Muscle of arm (tissue), 14 donors: ENCODE measurements around the gene SPAM1. TPM values are rescaled to one million over a fixed set of nuclear protein-coding genes. Genes with fewer than 3 reads are reported as not detected.
A peak's percentile ranks its signal among the peaks of the same experiment; 100 is the strongest.
"Not testable (repeated sequence)": the region's sequence is repeated elsewhere in the genome, so short reads cannot be mapped to it uniquely, and the experiment has no call there.

ENCODE experiments used
- DNase-seq: peaks from one replicate; pipeline ENCODE4 v3.0.0-alpha.2; 2013
- long read RNA-seq, 11 donors: transcript quantifications; one replicate each; lab custom pipeline, GENCODE V29; 2026
- polyA plus RNA-seq, 12 donors: library from polyadenylated mRNA; unstranded; fragments of 120-200 nt; gene quantifications; one replicate each; pipeline ENCODE4 v1.2.1, GENCODE V29; 2013; ENCODE audit not compliant: insufficient read length in 12 of 12

The SPAM1 gene, protein sequence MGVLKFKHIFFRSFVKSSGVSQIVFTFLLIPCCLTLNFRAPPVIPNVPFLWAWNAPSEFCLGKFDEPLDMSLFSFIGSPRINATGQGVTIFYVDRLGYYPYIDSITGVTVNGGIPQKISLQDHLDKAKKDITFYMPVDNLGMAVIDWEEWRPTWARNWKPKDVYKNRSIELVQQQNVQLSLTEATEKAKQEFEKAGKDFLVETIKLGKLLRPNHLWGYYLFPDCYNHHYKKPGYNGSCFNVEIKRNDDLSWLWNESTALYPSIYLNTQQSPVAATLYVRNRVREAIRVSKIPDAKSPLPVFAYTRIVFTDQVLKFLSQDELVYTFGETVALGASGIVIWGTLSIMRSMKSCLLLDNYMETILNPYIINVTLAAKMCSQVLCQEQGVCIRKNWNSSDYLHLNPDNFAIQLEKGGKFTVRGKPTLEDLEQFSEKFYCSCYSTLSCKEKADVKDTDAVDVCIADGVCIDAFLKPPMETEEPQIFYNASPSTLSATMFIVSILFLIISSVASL
- not detected for polyA plus RNA-seq
- long read RNA-seq, donor 1: 0 reads
- long read RNA-seq, donor 2: 0 reads
- long read RNA-seq, donor 3: 0 reads
- long read RNA-seq, donor 4: 0 reads
- long read RNA-seq, donor 5: 0 reads
- long read RNA-seq, donor 6: 0 reads
- long read RNA-seq, donor 7: 0 reads
- long read RNA-seq, donor 8: 0 reads
- long read RNA-seq, donor 9: 0 reads
- long read RNA-seq, donor 10: 0 reads
- long read RNA-seq, donor 11: 0 reads

DNA sequence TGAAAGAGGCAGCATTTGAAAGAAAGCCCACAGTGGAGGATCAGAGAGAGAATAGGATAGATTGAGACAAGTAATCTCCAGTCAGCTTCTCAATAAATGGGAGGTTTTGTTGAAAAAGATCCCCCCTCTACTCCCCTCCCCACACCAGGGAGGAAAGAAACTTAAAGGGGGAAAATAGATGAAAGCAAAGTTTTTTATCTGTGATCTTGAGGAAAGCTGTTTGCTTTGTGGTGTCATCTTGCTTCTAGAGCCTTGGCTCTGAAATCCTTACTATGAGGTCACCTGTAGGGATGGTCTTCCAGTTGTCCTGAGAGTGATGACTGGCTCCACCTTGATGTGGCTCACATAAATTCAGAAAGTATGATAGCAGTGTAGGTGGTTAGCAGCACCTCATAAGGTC is at the start of gene SPAM1:
Gene SPAM1, plus strand, starts transcription at position 301 of the 400 bp plus-strand sequence. CDS start 28,330 bp downstream, outside the sequence.
- DNase-seq: no peak

DNA sequence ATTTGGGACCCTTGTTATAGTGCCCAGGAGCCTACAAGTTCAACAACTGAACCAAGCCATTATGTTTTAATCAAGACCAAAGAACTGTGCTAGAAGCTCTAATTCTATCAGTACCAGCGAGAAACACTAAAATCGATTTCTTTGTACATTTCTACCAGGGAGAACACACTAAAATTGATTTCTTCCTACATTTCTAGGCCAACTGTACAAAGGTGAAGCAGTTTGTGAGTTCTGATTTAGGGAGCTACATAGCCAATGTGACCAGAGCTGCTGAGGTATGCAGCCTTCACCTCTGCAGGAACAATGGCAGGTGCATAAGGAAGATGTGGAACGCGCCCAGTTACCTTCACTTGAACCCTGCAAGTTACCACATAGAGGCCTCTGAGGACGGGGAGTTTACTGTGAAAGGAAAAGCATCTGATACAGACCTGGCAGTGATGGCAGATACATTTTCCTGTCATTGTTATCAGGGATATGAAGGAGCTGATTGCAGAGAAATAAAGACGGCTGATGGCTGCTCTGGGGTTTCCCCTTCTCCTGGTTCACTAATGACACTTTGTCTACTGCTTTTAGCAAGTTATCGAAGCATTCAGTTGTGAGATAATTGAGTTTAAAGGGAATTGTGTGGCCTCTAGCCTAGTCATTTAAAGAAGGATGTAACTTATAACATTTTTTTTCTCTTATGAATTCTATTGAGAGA is 48.3 kb upstream of the SPAM1 start:
- no peak for DNase-seq

DNA sequence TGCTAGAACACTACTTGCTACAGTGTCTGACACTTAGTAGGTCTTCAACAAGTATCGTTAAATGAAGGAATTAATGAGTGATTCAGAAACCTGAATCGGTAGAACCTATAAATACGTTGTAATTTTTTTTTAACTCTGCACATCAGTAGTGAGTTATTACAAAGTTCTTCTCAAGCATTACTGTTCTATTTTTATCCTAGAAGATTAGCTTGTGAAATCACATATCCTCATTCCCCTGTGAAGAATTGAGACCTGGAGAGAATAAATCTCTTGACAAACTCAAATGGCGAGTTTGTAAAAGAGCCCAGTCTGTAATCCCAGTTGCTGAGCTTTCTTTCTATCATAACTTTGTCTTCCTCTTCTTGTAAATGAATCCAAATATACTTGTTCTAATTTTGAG is 45.4 kb upstream of the SPAM1 start:
- DNase-seq: no peak

DNA sequence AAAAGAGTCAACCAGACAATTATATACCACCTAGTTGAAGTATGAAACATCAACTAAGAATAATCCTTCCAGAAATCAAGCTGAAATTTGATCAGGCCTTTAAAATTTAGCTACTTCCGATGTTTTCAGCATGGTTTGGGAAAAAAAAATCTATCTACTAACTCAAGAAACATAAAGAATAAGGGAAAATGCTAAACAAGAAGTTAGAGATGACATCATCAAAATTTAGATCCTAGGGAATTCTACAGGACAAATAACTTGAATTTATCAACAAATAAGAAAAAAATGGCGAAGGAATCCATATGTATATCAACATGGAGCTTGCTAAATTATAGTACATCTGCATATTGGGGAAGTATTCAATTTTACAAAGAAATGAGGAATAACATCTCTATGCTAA is 43.7 kb upstream of the SPAM1 start:
- no peak for DNase-seq

DNA sequence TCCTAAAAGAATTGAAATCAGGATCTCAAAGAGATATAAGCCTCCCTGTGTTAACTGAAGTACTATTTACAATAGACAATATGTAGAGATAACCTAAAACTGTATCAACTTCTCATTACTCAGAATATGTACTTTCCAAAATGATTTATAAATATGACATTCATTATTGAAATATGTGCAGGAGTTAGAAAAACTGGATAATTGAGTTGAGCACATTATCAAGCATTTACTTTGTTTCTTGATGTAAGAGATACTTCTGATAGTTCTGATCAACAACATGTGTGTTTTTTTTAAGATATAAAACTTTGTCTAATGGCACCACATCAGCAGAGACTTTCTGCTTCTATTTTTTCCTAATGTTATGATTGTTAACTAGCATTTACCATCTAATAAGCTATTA is 41.9 kb upstream of the SPAM1 start:
- DNase-seq: no peak

DNA sequence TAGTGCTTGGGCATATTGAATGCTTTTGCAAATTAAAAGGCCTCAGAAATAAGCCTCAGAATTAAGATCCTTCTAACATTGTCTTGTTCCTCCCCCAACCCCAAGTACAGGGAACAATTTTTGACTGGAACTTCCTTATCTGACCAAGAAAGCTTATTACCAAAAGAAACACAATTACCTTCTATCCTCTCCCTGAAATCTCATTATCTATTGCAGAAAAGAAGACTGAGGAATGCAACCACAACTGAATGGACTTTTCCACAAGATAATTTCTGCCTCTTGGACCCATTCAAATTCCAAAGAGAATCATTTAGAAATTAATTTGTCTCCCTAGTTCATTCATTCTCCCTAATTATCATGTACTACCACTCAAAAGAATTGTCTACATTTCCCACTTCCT is 36.8 kb upstream of the SPAM1 start:
- no peak for DNase-seq

DNA sequence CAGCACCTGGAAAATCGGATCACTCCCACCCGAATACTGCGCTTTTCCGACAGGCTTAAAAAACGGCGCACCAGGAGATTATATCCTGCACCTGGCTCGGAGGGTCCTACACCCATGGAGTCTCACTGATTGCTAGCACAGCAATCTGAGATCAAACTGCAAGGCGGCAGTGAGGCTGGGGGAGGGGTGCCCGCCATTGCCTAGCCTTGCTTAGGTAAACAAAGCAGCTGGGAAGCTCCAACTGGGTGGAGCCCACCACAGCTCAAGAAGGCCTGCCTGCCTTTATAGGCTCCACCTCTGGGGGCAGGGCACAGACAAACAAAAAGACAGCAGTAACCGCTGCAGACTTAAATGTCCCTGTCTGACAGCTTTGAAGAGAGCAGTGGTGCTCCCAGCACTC is 30.3 kb upstream of the SPAM1 start:
- DNase-seq: not testable (repeated sequence)

DNA sequence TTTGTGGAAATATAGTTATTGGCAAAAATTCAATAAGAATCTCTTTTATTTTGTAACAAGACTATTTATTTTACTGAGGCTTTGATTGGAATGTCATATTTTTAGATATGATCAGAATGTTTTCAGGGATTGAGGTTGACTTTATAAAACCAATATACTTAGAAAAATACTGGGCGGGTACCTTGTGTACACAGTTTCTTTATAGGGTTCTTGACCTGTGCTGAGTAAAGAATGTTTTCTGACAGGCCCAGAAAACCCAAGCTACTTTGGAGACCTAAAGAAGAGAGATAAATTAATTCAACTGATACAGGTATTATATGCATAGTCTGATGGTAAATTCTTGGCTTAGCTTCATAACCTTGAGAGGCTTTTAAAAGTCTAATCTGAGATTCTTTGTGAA is 23.9 kb upstream of the SPAM1 start:
- DNase-seq: no peak

DNA sequence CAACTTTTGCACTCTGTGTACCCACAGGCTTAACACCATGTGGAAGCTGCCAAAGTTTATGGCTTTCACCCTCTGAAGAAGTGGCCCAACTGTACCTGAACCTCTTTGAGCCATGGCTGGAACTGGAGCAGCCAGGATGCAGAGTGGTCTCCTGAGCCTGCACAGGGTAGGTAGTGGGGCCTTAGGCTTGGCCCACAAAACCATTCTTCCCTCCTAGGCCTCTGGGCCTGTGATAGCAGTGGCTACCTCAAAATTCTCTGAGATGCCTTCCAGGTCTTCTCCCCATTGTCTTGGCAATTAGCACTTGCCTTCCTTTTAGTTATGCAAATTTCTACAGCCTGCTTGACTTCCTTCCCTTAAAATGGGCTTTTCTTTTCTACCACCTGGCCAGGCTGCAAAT is 19.3 kb upstream of the SPAM1 start:
- DNase-seq: no peak

DNA sequence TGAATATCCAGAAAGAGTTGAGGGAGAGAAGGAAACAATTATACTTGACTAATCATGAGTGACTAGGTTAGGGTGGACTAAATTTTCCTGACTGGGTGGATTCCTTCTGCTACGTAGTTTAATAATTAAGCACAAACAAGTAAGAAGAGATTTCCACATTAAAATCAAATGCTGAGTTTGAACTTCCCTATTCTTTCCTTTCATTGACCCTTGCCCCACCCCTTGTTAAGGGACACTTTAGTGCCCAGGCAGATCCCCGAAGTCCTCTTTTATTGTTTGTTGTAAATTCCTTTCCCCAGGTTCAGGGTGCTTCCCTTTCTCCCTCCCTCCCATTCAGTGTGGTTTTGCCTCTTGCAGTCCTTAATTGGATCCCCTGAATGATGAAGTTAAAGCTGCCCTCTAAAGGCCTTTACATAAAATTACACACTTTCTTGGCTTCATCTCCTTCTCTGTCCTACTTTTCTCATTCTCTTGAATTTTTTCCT is 8.8 kb upstream of the SPAM1 start:
- DNase-seq: peak; percentile 0

DNA sequence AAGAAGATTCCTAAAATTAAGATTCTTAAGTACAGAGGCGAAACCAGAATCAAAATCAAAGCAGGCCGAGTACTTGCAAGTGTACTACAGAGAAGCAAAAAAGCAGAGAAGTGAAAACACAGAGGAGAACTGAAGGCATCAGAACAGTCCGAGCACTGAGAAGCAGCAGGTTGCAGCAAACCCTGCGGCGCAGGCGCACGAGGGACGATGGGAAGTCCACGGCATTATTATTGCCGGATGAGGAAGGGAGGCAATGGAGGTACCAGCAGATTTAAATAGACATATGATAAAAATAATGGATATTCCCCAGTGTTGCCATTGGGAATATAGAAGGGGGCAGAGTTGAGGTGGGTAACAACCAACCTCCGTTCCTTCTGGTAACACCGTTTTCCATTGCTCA is 7.2 kb upstream of the SPAM1 start:
- no peak for DNase-seq

DNA sequence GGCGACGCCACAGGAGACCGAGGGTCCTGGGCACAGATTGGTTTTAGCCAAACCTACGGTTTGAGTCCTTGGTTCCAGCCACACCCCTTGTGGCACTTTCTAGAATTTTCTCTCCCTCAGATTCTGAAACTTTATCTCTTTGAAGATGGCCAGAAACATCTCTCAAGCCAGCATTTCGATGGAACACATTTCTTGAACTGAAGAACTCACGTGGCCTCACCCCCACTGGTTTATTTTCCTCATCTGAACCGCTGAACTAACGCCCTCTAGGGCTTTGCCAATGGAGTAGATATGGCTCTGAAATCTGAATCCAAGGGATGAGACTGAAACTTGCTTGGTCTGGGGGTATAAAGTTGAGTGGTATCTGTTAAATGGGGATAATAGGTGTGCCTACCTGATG is 6.7 kb upstream of the SPAM1 start:
- no peak for DNase-seq

DNA sequence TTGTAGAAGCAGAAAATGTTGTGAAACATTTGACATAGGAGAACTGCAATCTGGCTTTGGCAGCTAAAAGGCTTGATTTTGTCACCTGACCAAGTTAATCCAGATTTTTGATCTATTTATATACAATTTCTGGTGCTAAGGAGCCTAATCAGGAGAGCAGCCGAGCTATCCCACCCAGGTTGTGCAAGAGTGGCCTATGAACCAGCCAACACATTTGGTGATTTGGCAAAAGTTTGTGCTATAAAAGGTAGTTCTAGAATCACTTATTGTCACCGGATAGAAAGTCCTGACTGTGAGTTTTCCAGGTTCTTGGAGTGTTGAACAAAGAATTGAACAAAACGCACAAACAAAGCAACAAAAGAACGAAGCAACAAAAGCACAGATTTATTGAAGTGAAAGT is 1.4 kb upstream of the SPAM1 start:
- no peak for DNase-seq

DNA sequence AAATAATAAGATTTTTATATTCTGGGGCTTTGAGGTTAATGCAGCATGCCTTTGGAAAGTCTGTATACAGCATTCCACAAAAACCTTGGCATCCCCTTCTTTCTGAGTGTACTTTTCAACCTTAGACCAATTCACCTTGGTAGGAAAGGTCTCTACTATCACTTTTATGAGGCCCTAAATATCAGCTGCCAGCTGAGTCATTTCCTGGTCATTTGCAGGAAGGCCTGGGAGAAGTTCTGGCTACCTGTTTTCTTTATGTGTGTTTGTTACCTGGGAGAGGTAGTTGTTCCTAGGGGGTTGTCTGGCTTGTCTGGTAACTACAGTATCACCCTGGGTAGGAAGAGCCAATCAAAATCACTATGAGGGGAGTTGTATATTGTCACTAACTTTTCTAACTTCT is 4.1 kb downstream of the SPAM1 start:
- DNase-seq: no peak

DNA sequence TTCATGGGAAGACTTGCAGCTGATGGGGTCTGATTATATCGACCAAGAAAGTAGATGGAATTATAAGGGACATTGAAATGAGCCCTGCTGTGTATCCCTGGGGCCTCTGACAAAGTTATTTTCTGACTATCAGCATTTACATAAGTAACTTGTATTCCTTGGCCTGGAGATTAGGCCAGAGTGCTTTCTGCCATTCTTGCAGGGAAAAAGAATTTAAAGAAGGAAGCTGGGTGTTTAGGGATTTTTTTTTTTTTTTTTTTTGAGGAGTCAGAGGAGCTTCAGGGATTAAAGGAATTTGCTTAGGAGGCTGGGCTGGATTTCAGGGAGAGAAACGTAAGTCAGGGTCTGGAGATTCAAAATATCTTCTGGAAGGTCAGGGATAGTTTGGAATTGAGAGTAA is 4.6 kb downstream of the SPAM1 start:
- no peak for DNase-seq

DNA sequence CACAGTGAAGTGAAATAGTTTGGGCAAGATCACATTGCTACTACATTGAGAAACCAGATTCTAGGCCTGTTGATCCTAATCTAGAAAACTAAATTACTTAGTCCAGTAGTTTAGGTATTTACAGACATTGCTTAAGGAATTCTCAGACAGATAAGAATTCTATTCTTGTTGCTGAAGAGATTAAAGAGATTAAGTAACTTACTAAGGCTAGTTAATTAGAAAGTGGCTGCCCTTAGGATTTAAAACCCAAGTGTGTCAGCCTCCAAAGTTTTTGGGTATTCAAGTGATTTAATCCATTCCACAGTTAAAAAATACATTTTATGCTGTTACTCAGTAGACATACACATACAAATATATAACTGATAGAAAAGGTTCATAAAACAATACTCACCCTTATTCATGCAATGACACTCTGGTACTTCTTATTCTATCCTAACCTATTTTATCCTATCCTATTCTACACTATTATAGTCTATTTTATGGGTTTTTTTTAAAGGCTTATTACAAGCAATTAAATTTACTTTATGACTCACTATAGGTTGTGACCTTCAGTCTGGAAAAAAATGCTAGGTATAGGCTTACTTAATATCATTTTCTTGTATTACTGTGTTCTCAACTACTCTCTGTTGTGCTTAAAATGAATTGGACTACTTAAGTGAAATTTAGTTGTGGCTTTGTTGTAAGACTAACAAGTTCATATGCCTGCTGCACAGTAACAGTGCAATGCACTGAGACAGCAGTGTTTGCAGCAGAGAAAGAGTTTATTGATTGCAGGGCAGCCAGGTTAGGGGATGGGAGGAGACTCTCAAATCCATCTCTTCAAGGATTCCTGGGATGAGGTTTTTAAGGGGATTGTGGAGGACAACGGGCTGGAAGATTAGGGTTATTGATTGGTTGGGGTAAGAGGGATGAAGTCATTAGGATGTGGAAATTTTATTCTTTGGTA is 10.7 kb downstream of the SPAM1 start:
- DNase-seq: no peak

DNA sequence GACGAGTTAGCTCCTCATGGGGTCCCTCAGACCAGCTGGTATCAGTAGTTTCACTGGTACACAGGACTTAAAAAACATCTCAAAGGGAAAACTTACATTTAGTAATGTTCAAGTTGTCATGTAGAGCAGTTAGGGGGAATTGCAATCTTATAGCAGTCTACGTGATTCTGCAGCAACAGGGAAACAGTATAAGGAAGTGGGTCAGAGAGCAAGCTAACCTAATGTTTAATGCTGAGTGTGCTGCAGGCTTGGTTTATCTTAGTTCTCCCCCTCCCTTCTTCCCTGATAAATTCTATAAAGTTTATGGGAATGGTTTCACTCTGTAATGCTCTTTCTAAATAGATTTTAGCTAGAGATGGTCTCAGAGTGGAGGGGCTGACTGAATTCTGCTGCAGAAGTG is 11.3 kb downstream of the SPAM1 start:
- no peak for DNase-seq

DNA sequence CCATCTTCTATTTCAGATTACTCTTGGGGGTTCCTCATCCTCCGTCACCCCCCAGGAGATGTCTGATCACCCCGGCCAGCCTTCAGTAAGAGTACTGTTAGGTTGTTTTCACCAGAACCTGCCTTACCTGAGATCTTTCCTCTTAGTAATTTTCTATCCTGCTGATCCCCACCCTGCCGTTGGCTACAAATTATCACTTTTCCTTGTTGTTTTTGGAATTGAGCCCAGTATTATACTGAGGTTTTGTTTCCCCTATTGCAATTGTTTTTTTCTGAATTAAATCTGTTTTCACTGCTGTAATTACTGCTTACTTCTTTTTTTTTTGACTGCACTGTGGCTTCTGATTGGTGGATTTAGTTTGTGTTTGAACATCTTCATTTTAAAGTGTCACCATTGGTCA is 14.7 kb downstream of the SPAM1 start:
- no peak for DNase-seq

DNA sequence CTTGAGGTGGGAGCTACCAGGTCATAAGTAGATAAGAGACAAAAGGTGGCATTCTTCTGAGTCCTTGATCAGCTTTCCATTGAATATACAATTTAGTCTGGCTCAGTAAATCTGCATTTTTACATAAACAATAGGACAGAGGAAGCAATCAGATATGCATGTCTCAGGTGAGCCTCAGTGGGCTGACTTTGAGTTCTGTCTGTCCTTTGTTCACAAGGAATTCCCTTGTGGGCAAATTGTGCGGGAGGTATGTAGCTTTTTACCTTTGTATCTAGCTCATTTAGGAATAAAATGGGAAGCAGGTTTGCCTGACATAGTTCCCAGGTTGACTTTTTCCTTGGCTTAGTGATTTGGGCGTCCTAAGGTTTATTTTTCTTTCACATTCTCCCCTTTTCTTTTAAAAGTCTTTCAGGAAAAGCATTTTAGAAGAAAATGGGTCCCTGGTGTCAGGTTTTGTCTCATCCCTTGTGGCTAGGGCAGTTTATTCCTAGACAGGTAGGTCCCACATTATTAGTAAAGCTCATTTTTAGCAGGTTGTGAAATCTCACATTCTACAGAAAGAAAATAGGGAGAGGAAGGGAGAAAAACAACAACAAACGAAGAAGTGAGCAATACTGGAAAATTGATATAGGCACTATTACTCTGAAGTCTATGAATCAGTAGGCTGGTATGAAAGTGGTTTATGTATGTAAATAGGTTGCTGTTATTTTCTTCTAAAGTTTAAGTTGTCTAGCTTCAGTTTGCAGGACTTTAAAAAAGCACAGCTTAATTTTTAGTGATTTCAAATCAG is 16.5 kb downstream of the SPAM1 start:
- DNase-seq: no peak

DNA sequence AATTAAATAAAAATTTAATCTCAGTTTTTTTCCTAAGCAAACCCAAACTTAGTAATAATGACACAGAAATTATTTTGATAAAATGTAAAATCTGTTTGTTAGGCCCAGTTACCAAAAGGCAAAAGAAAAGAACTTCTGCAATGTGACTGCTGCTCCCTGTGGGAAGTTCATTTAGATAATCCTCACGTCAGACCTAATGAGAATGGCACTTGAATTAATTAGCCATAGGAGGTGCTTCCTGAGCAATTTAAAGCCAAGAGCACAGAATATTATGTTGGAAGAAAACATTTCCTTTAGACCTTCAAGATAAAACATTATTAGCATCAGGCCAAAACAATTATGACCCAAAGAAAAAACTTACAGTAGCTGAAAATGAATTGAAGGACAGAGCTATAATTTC is 19.4 kb downstream of the SPAM1 start:
- no peak for DNase-seq

DNA sequence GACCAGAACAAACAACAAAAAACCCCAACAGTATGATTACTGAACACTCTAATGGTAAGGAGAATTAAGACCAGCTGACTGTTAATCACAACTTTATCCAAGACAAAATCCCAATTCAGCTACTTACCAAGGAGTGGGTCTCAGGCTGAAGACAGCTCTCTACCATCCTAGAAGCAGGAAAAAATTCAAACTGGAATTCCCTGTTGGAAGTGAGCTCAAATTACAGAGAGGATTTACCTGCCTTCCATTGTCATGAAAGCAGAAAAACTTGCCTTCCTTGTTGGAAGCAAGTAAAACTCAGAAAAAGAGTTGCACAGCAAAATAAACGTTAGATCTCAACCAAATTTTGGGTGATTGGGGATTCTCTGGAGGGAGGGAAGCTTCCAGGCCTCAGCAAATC is 20.9 kb downstream of the SPAM1 start:
- DNase-seq: no peak
